Osteoblast (primary cell): ENCODE data around the gene RBM15B. TPM values are rescaled to one million over a fixed set of nuclear protein-coding genes. Genes with fewer than 3 reads are reported as not detected.

Source experiments
- DNase-seq: peaks from one replicate; pipeline ENCODE4 v3.0.0; 2011; ENCODE audit warnings: low spot score, mixed read lengths; ENCODE audit not compliant: insufficient read length; ENCODE audit errors: missing footprints
- H2AFZ ChIP-seq: 2 replicates; pipeline ENCODE4 v1.6.0; 2011; ENCODE audit warnings: mild to moderate bottlenecking, low read length
- H3K27ac ChIP-seq: 2 replicates; pipeline ENCODE4 v1.5.1; 2011; ENCODE audit warnings: mild to moderate bottlenecking, low read depth, low read length, moderate library complexity
- H3K27me3 ChIP-seq: 2 replicates; pipeline ENCODE4 v1.6.0; 2012; ENCODE audit warnings: mild to moderate bottlenecking, control low read depth, inconsistent platforms, low read length, moderate library complexity; ENCODE audit not compliant: insufficient read depth
- H3K36me3 ChIP-seq: 2 replicates; pipeline ENCODE4 v1.5.1; 2011; ENCODE audit warnings: mild to moderate bottlenecking, low read length, control low read depth, moderate library complexity; ENCODE audit not compliant: insufficient read depth
- H3K4me1 ChIP-seq: 2 replicates; pipeline ENCODE4 v1.5.1; 2011; ENCODE audit warnings: mild to moderate bottlenecking, low read length, control low read depth, moderate library complexity; ENCODE audit not compliant: insufficient read depth
- H3K4me2 ChIP-seq: 2 replicates; pipeline ENCODE4 v1.6.0; 2011; ENCODE audit warnings: mild to moderate bottlenecking, low read length; ENCODE audit not compliant: insufficient read depth
- H3K4me3 ChIP-seq: fragments of 200-600 bp; sonication (generic); 3 replicates; pipeline ENCODE4 v1.5.1; 2012; ENCODE audit warnings: mild to moderate bottlenecking, low read length, inconsistent platforms; ENCODE audit not compliant: insufficient read depth
- H3K79me2 ChIP-seq: 2 replicates; pipeline ENCODE4 v1.6.0; 2012; ENCODE audit warnings: mild to moderate bottlenecking, low read length, control low read depth, inconsistent platforms; ENCODE audit not compliant: insufficient read depth
- H3K9me3 ChIP-seq: 2 replicates; pipeline ENCODE4 v1.5.1; 2011; ENCODE audit warnings: low read depth, low read length, control low read depth
- H4K20me1 ChIP-seq: 2 replicates; pipeline ENCODE4 v1.6.0; 2012; ENCODE audit warnings: mild to moderate bottlenecking, low read length, control low read depth; ENCODE audit not compliant: insufficient read depth
- total RNA-seq: library from RNA; depleted of rRNA; stranded (reverse); fragments of >200 nt; gene quantifications from 2 replicates; pipeline ENCODE4 v1.2.3, GENCODE V29; 2012
- TF ChIP-seq, protein P1 (sequence below): IDR thresholded peaks from 2 replicates; pipeline ENCODE4 v1.5.1; 2011; ENCODE audit warnings: mild to moderate bottlenecking, low read depth, low read length, moderate library complexity; ENCODE audit errors: extremely low read depth

Gene RBM15B
- total RNA-seq, 1 donor, result 48.9 TPM

DNA sequence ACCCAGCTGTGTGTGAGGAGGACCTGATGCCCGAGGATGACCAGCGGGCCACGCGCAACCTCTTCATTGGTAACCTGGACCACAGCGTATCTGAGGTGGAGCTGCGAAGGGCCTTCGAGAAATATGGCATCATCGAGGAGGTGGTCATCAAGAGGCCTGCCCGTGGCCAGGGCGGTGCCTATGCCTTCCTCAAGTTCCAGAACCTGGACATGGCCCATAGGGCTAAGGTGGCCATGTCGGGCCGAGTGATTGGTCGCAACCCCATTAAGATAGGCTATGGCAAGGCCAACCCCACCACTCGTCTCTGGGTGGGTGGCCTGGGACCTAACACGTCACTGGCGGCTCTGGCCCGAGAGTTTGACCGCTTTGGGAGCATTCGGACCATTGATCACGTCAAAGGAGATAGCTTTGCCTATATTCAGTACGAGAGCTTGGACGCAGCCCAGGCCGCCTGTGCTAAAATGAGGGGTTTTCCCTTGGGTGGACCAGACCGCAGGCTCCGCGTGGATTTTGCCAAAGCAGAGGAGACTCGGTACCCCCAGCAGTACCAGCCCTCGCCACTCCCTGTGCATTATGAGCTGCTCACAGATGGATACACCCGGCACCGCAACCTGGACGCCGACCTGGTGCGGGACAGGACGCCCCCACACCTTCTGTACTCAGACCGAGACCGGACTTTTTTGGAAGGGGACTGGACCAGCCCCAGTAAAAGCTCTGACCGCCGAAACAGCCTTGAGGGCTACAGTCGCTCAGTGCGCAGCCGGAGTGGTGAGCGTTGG lies 1.5 kb downstream of the RBM15B start:
- Histone ChIP-seq H3K36me3 (peaks cover 79% of the 10 kb centered on the region), H3K9me3 (no peaks in the 10 kb centered on the region), H3K4me1 (peaks cover 31% of the 10 kb centered on the region), H3K27me3 (no peaks in the 10 kb centered on the region), H3K27ac (peak overlapping the region; percentile 57), H3K4me2 (peak overlapping the region; percentile 82), H3K79me2 (peaks cover 67% of the 10 kb centered on the region), H2AFZ (no peak overlapping the region), H3K4me3 (peak overlapping the region; percentile 79), H4K20me1 (peaks cover 69% of the 10 kb centered on the region)
- peak; percentile 81 for DNase-seq
- TF ChIP-seq, protein P1, sequence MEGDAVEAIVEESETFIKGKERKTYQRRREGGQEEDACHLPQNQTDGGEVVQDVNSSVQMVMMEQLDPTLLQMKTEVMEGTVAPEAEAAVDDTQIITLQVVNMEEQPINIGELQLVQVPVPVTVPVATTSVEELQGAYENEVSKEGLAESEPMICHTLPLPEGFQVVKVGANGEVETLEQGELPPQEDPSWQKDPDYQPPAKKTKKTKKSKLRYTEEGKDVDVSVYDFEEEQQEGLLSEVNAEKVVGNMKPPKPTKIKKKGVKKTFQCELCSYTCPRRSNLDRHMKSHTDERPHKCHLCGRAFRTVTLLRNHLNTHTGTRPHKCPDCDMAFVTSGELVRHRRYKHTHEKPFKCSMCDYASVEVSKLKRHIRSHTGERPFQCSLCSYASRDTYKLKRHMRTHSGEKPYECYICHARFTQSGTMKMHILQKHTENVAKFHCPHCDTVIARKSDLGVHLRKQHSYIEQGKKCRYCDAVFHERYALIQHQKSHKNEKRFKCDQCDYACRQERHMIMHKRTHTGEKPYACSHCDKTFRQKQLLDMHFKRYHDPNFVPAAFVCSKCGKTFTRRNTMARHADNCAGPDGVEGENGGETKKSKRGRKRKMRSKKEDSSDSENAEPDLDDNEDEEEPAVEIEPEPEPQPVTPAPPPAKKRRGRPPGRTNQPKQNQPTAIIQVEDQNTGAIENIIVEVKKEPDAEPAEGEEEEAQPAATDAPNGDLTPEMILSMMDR, result no peak

DNA sequence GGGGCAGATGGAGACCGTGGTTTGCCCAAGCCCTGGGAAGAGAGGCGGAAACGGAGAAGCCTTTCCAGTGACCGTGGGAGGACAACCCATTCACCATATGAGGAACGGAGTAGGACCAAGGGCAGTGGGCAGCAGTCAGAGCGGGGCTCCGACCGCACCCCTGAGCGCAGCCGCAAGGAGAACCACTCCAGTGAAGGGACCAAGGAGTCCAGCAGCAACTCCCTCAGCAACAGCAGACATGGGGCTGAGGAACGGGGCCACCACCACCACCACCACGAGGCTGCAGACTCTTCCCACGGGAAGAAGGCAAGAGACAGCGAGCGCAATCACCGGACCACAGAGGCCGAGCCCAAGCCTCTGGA lies 2.0 kb downstream of the RBM15B start:
- TF ChIP-seq, protein P1, result no peak
- Histone ChIP-seq H3K4me1 (peaks cover 25% of the 10 kb centered on the region), H2AFZ (no peak overlapping the region), H3K27ac (peak overlapping the region; percentile 57), H3K4me3 (no peak overlapping the region), H4K20me1 (peaks cover 64% of the 10 kb centered on the region), H3K36me3 (peaks cover 74% of the 10 kb centered on the region), H3K4me2 (no peak overlapping the region), H3K27me3 (no peaks in the 10 kb centered on the region), H3K9me3 (no peaks in the 10 kb centered on the region), H3K79me2 (peaks cover 62% of the 10 kb centered on the region)
- no peak for DNase-seq

DNA sequence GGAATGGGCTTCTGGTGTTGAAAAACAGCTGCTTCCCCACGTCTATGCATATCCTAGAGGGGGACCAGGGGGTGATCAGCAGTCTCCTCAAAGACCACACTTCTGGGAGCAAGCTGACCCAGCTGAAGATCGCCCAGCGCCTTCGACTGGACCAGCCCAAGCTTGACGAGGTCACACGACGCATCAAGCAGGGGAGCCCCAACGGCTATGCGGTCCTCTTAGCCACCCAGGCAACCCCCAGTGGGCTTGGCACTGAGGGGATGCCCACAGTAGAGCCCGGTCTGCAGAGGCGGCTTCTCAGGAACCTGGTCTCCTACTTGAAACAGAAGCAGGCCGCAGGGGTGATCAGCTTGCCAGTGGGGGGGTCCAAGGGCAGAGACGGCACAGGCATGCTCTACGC lies 2.5 kb downstream of the RBM15B start:
- TF ChIP-seq, protein P1, result no peak
- peak; percentile 58 for DNase-seq
- no peak overlapping the region for H2AFZ ChIP-seq
- peaks cover 28% of the 10 kb centered on the region for H3K4me1 ChIP-seq
- H3K36me3 ChIP-seq, result peaks cover 72% of the 10 kb centered on the region
- H3K4me2 ChIP-seq, result no peak overlapping the region
- H3K27ac ChIP-seq, result no peak overlapping the region
- peaks cover 59% of the 10 kb centered on the region for H4K20me1 ChIP-seq
- H3K9me3 ChIP-seq, result no peaks in the 10 kb centered on the region
- peaks cover 59% of the 10 kb centered on the region for H3K79me2 ChIP-seq
- no peaks in the 10 kb centered on the region for H3K27me3 ChIP-seq
- no peak overlapping the region for H3K4me3 ChIP-seq

DNA sequence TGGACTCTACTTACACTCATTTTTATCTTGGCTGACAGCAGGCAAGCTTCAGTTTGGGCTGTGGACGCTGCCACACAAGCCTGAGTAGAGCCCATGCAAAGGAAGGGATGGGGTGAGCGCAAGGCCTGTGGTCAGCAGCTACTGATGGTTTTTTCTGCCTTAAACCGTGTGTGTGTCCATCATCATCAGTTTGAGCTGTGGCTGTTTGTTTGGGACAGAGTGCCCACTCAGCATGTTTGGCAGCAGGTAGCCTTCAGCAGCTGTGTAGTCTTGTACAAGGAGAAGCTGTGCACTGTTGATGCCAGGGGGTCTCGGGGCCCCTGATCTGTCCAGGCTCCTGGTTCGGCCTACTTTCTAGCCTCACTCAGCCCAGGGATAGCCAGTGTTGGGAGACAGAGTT lies 3.5 kb downstream of the RBM15B start:
- peak overlapping the region; percentile 28 for H3K27ac ChIP-seq
- peaks cover 31% of the 10 kb centered on the region for H3K4me1 ChIP-seq
- peaks cover 59% of the 10 kb centered on the region for H3K79me2 ChIP-seq
- no peak for DNase-seq
- peaks cover 67% of the 10 kb centered on the region for H3K36me3 ChIP-seq
- H3K4me2 ChIP-seq, result peak overlapping the region; percentile 38
- no peak overlapping the region for H2AFZ ChIP-seq
- H3K27me3 ChIP-seq, result no peaks in the 10 kb centered on the region
- H3K9me3 ChIP-seq, result no peaks in the 10 kb centered on the region
- TF ChIP-seq, protein P1, result no peak
- peaks cover 51% of the 10 kb centered on the region for H4K20me1 ChIP-seq
- no peak overlapping the region for H3K4me3 ChIP-seq
